Heart right ventricle (tissue), 16 donors: ENCODE data around the gene INHA. TPM values are rescaled to one million over a fixed set of nuclear protein-coding genes. Genes with fewer than 3 reads are reported as not detected.

Experiments used
- ATAC-seq, 8 donors: fragments of 200-7000 bp; cut with Tn5 transposase; one replicate each; pipeline ENCODE4 v1.9.1; 2020; ENCODE audit warnings: mild to moderate bottlenecking in 8 of 8, moderate library complexity in 8 of 8, moderate number of reproducible peaks in 1 of 8
- DNase-seq, 2 donors: peaks; one replicate each; pipeline ENCODE4 v3.0.0-alpha.2; 2020
- H3K27ac ChIP-seq, 10 donors: fragments of 200-600 bp; sonication (generic) in 2 of 10; one replicate each; pipeline versions ENCODE4 v1.5.0 to v1.8.0; 2020 to 2022; ENCODE audit warnings: mild to moderate bottlenecking in 3 of 10
- H3K27me3 ChIP-seq, 7 donors: fragments of 200-600 bp; one replicate each; pipeline ENCODE4 v1.8.0; 2021 to 2022; ENCODE audit warnings: mild to moderate bottlenecking in 2 of 7
- H3K36me3 ChIP-seq, 9 donors: fragments of 200-600 bp; sonication (generic) in 1 of 9; one replicate each; pipeline versions ENCODE4 v1.5.0 to v1.8.0; 2020 to 2022; ENCODE audit warnings: mild to moderate bottlenecking in 2 of 9
- H3K4me1 ChIP-seq, 9 donors: fragments of 200-600 bp; sonication (generic) in 1 of 9; one replicate each; pipeline versions ENCODE4 v1.5.0 to v1.8.0; 2020 to 2022; ENCODE audit warnings: mild to moderate bottlenecking in 4 of 9
- H3K4me3 ChIP-seq, 10 donors: fragments of 200-600 bp; sonication (generic) in 2 of 10; one replicate each; pipeline versions ENCODE4 v1.5.0 to v1.8.0; 2020 to 2022; ENCODE audit warnings: mild to moderate bottlenecking in 7 of 10, moderate library complexity in 2 of 10
- H3K9me3 ChIP-seq, 11 donors: fragments of 200-600 bp in 10 of 11; sonication (generic) in 2 of 11; one replicate each; pipeline versions ENCODE4 v1.5.0 to v1.8.0; 2013 to 2022; ENCODE audit warnings: mild to moderate bottlenecking in 2 of 11, control low read depth in 1 of 11, moderate library complexity in 1 of 11
- WGBS, 2 donors: extraction: QIAGEN DNeasy Blood & Tissue Kit; methylation state at CpG; one replicate each; pipeline ENCODE4 v1.1.7; 2013; ENCODE audit warnings: inconsistent platforms in 1 of 2; 5-methylcytosine and 5-hydroxymethylcytosine counted together
- intact Hi-C, 10 donors: fragments of 100-400 bp; cut with DNase I; formaldehyde crosslinking; loops; one replicate each; pipeline versions ENCODE4 v1.11.1 to v1.14.2; 2022
- polyA plus RNA-seq, 2 donors: library from polyadenylated mRNA; stranded (reverse); fragments of 200-250 nt; gene quantifications; one replicate each; pipeline ENCODE4 v1.2.3, GENCODE V29; 2013
- total RNA-seq, 10 donors: library from RNA; stranded (reverse); fragmentation: NEBNext Ultra II Directional in 3 of 10; extraction: Animal tissue kit (Norgen Biotek cat#: 25700) in 3 of 10; gene quantifications; one replicate each; pipeline versions ENCODE4 v1.2.1 to v1.2.4, GENCODE V29; 2021 to 2023
- TF ChIP-seq, protein P1 (sequence below), 9 donors: fragments of 200-600 bp; sonication (generic) in 2 of 9; IDR thresholded peaks; one replicate each; pipeline versions ENCODE4 v1.5.0 to v1.8.0; 2021 to 2022; ENCODE audit warnings: antibody characterized with exemption in 9 of 9, mild to moderate bottlenecking in 5 of 9, moderate library complexity in 1 of 9
- donor health status: Arrhythmogenic right ventricular cardiomyopathy.
- donor health status: ischemic (EF 13 %, LVEDD 7.1; RV severe dilation, severe dysfunction).
- donor health status: healthy with polysubstance abuse.
- donor health status: DM: no; HTN: yes; CAD: no.
- donor health status: DM: no; HTN: no; CAD: no.
- donor health status: ischemic (EF 25% LVEDD 6.9; RV normal size, moderate dysfunction).
- donor health status: ischemic (EF 25% LVEDD 5.7; RV mildly dilated, moderate dysfunction).
- donor health status: healthy.
- donor health status: DM: yes; HTN: yes; CAD: no.
- donor health status: Ischemic cardiomyopathy.
- donor health status: ischemic (EF 35%, LVEDD 5.7; RV mildly dilated, moderate dysfunction).
- donor health status: nonischemic (EF 11% LVEDD 7.7; RV severe dilation, severe dysfunction).
- donor health status: DM: yes; HTN: yes; CAD: no.
- donor health status: PGD.
- donor health status: ischemic (EF 29% LVEDD 5.4; RV normal size, mild dysfunction).
- donor health status: nonischemic (EF 23%, LVEDD 6.1; RV moderate dilation, normal function).

The INHA gene
- total and polyA plus RNA-seq, 12 donors = 1.1 to 22.1 (median 3.0) TPM

DNA sequence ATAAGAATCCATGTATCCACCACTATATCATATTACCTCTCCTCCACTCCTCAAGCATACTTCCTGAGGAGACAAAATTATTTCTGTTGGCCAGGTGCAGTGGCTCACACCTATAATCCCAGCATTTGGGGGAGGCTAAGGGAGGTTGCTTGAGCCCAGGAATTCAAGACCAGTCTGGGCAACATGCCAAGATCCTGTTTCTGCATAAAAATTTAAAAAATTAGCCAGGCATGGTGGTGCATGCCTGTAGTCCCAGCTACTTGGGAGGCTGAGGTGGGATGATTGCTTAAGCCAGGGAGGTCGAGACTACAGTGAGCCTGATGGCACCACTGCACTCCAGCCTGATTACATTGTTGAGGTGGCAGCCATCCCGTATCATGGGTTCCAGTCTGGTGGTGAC is 9.2 kb downstream of the INHA start:
- H3K4me3 ChIP-seq = no peak overlapping the region
- peaks cover 0 to 7% (median 3%) of the 10 kb centered on the region in 7 donors for H3K27me3 ChIP-seq
- WGBS, 2 donors = 70 to 85% methylated on average over 2 of the region's 2 CpGs
- DNase-seq (no peak), ATAC-seq (no peak)
- intact Hi-C loops = no loop called here
- TF ChIP-seq, protein P1, sequence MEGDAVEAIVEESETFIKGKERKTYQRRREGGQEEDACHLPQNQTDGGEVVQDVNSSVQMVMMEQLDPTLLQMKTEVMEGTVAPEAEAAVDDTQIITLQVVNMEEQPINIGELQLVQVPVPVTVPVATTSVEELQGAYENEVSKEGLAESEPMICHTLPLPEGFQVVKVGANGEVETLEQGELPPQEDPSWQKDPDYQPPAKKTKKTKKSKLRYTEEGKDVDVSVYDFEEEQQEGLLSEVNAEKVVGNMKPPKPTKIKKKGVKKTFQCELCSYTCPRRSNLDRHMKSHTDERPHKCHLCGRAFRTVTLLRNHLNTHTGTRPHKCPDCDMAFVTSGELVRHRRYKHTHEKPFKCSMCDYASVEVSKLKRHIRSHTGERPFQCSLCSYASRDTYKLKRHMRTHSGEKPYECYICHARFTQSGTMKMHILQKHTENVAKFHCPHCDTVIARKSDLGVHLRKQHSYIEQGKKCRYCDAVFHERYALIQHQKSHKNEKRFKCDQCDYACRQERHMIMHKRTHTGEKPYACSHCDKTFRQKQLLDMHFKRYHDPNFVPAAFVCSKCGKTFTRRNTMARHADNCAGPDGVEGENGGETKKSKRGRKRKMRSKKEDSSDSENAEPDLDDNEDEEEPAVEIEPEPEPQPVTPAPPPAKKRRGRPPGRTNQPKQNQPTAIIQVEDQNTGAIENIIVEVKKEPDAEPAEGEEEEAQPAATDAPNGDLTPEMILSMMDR (IDR thresholded peaks at IDR 0.05) = no peak
- no peaks in the 10 kb centered on the region for H3K9me3 ChIP-seq
- no peaks in the 10 kb centered on the region for H3K36me3 ChIP-seq
- no peak overlapping the region for H3K27ac ChIP-seq
- peaks cover 0 to 6% (median 0%) of the 10 kb centered on the region in 9 donors for H3K4me1 ChIP-seq

DNA sequence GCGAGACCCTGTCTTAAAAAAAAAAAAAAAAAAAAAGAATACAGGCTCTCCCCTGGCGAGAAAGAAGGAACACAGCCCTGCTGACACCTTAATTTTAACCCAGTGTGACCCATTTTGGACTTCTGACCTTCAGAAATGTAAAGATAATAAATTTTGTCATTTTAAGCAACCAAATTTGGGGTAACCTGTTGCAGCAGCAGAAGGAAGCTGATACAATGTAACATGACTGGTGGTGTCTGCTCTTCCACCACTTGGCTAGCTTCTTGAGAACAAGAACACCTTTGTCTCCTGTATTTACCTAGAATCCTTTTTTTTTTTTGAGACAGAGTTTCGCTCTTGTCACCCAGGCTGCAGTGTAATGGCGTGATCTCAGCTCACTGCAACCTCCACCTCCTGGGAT is 19.0 kb downstream of the INHA start:
- H3K27ac ChIP-seq = no peak overlapping the region
- 60 to 89% methylated on average over 4 of the region's 4 CpGs for WGBS, 2 donors
- H3K4me3 ChIP-seq = no peak overlapping the region
- intact Hi-C loops = no loop called here
- TF ChIP-seq, protein P1 (IDR thresholded peaks at IDR 0.05) = no peak
- peaks cover 0 to 14% (median 0%) of the 10 kb centered on the region in 9 donors for H3K4me1 ChIP-seq
- DNase-seq = no peak
- H3K27me3 ChIP-seq = peaks cover 0 to 4% (median 0%) of the 10 kb centered on the region in 7 donors
- H3K36me3 ChIP-seq = no peaks in the 10 kb centered on the region
- ATAC-seq = no peak
- no peaks in the 10 kb centered on the region for H3K9me3 ChIP-seq

DNA sequence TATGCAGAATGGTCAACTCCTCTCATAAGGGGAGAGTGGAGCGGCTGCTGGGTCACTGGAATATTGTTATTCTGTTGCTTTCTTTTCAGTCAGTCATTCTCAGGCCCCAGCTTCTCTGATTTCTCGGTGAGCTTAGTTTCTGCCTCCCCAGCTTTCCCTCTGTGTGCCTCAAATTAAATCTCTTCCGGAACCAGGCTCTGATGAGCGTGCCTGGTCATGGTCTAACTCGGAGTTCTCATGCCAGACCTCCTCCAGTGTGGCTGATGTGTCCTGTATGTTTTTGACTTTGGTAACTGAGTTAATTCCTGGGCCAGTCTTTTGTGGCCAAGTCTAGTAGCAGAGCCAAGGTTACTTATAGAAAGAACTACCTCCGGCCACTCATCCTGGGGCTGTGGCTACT is 20.6 kb downstream of the INHA start:
- TF ChIP-seq, protein P1 (IDR thresholded peaks at IDR 0.05) = no peak
- 62 to 71% methylated on average over 6 of the region's 6 CpGs for WGBS, 2 donors
- ATAC-seq = no peak

DNA sequence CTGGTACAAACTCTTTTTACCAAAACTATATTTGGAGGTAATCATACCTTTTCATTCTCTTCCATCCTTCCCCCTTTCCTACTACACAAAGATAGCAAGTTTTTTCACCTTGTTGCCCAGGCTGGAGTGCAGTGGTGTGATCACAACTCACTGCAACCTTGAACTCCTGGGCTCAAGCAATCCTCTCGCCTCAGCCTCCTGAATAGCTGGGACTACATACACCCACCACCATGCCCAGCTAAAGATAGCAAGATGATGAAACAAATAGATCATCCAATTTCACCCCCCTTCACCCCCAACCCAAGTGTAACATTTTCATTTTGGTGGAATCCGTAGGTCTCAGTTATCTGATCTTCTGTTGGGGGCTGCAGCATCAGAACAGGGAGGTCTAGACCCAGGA is 21.0 kb downstream of the INHA start:
- intact Hi-C loops = no loop called here
- 85 to 94% methylated on average over 2 of the region's 2 CpGs for WGBS, 2 donors
- Histone ChIP-seq H3K27me3 (no peaks in the 10 kb centered on the region), H3K36me3 (no peaks in the 10 kb centered on the region), H3K9me3 (no peaks in the 10 kb centered on the region), H3K27ac (peak overlapping the region in 5 of 10 donors; percentile 26 to 38 (median 30)), H3K4me3 (no peak overlapping the region), H3K4me1 (peaks cover 0 to 25% (median 7%) of the 10 kb centered on the region in 9 donors)
- DNase-seq (no peak), ATAC-seq (no peak)
- TF ChIP-seq, protein P1 (IDR thresholded peaks at IDR 0.05) = no peak

More for the DNA sequence above, 20.6 kb downstream of the INHA start:
- intact Hi-C loops = no loop called here
- H3K36me3 ChIP-seq = no peaks in the 10 kb centered on the region
- no peak for DNase-seq
- no peaks in the 10 kb centered on the region for H3K9me3 ChIP-seq
- H3K4me3 ChIP-seq = no peak overlapping the region
- peak overlapping the region in 6 of 10 donors; percentile 1 to 38 (median 29) for H3K27ac ChIP-seq
- peaks cover 0 to 24% (median 7%) of the 10 kb centered on the region in 9 donors for H3K4me1 ChIP-seq
- no peaks in the 10 kb centered on the region for H3K27me3 ChIP-seq
